GM19463 (cell line): ENCODE data around the gene TAS1R3.
A peak's percentile ranks its signal among the peaks of the same experiment; 100 is the strongest.
"Not testable (repeated sequence)": the region's sequence is repeated elsewhere in the genome, so short reads cannot be mapped to it uniquely, and the experiment has no call there.

Source experiments
- ATAC-seq: cut with Tn5 transposase; IDR thresholded peaks from one replicate; pipeline ENCODE4 v1.9.1; 2021; ENCODE audit warnings: mild to moderate bottlenecking, moderate library complexity; ENCODE audit not compliant: unreplicated experiment

TAS1R3 gene

GRCh38 chr1:1364266-1364665, 33.2 kb downstream of the TAS1R3 start:
- no peak for ATAC-seq

GRCh38 chr1:1365875-1366698, 35.0 kb downstream of the TAS1R3 start:
- no peak for ATAC-seq

GRCh38 chr1:1366699-1367066, 35.6 kb downstream of the TAS1R3 start:
- ATAC-seq, result no peak

- ATAC-seq, result no peak
Measured at GRCh38 chr1:1367315-1367714, 36.2 kb downstream of the TAS1R3 start.

GRCh38 chr1:1370094-1370493, 39.0 kb downstream of the TAS1R3 start:
- ATAC-seq, result not testable (repeated sequence)

- no peak for ATAC-seq
Measured at GRCh38 chr1:1370771-1371300, 39.8 kb downstream of the TAS1R3 start.

- no peak for ATAC-seq
Measured at GRCh38 chr1:1371364-1371745, 40.3 kb downstream of the TAS1R3 start.

- no peak for ATAC-seq
Measured at GRCh38 chr1:1371746-1372711, 40.9 kb downstream of the TAS1R3 start.

GRCh38 chr1:1373051-1373814, 42.2 kb downstream of the TAS1R3 start:
- no peak for ATAC-seq

- no peak for ATAC-seq
Measured at GRCh38 chr1:1373815-1374588, 42.9 kb downstream of the TAS1R3 start.

GRCh38 chr1:1374589-1374928, 43.5 kb downstream of the TAS1R3 start:
- ATAC-seq, result no peak

- ATAC-seq, result peak; percentile 88
Measured at GRCh38 chr1:1374929-1375662, 44.0 kb downstream of the TAS1R3 start, which contains the start of gene AURKAIP1. Gene AURKAIP1, minus strand, starts transcription at chr1:1375207. Its CDS starts 451 bp downstream, at chr1:1374756.

GRCh38 chr1:1376551-1377226, 45.6 kb downstream of the TAS1R3 start:
- ATAC-seq, result no peak

- ATAC-seq, result no peak
Measured at GRCh38 chr1:1377540-1378205, 46.6 kb downstream of the TAS1R3 start.

- no peak for ATAC-seq
Measured at GRCh38 chr1:1380860-1381259, 49.8 kb downstream of the TAS1R3 start.

- no peak for ATAC-seq
Measured at GRCh38 chr1:1381294-1381693, 50.2 kb downstream of the TAS1R3 start.
